ENCODE results near the gene IP6K3.
A peak's percentile ranks its signal among the peaks of the same experiment; 100 is the strongest.

The IP6K3 gene

DNA sequence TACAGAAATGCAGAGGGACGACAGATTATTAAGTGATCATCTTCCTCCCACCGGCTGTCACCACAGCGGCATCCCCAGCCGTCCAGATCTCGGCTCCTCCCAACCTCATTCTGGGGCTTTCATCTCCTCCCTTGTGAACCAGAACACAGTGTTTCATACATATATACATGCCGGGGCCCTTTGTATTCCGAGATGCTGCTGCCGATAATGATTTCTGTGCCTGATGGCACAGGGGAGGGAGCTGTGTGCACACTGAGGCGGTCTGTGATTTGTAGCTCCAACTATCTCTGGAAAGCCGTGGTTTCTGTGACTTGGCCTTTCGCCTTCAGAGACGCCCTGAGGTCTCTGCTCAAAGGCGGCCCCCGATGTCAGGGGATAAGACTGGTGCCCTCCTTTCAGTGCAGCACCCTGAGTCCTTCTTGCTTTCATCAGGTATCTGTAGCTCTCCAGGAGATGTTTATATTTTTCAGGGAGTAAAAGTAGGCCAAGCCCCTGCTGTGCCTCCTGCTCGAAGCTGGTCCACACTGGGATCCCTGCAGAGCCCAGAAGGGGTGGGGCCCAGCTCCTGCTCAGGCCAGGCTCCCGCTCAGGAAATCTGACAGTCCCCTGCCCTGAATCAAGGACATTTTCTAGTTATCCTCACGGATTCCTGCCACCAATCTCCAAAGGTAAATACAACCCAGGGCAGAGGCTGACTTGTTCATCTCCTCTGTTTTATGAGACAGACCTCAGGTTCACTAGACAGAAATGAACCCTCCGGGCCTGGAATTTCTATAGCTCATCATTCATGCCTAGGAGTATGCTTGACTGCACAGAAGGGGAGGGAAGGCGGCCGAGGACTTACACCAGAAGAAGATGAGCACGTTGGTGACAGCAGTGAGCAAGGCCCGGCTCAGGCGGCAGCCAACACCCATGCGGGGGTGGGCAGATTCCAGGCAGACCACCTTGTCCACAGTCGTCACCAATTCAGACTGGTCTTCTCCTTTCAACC, 31.0 kb upstream of the IP6K3 start:
- no peak for DNase-seq

DNA sequence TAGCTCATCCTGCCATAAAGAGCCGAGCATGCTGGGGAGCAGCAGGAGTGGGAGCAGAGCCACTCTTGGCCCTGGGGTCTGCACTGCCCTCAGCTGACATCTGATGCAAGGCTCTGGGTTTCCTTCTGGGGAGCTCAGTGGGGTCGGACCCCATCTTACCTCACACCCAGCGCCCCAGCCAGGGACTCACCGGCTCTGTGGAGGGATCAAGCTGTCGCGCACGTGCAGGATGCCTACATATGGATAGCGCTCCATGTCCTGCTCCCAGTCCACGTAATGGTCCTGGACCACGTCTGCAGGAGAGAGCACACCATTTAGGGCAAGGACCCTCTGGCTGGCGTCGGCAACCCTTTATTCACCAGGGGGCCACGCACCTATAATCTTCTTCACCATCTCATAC, 30.1 kb upstream of the IP6K3 start:
- DNase-seq: no peak

DNA sequence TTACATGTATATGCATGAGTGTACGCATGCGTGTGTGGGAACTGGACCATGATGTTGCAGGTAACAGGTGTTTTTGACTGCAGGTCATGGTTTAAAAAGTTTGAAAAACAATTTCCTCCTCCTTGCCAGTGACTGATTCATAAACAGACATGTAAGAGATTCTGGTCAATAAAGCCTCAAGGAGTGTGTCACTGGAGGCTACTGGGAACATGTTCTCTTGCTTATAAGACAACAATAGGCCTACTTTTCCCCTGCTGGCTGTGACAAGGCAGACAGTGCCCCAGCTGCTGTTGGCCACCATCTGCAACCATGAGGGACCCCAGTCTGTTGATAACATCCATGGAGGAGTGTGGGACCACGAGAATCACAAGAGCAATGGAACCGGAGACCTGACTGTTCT, 29.5 kb upstream of the IP6K3 start:
- no peak for DNase-seq

DNA sequence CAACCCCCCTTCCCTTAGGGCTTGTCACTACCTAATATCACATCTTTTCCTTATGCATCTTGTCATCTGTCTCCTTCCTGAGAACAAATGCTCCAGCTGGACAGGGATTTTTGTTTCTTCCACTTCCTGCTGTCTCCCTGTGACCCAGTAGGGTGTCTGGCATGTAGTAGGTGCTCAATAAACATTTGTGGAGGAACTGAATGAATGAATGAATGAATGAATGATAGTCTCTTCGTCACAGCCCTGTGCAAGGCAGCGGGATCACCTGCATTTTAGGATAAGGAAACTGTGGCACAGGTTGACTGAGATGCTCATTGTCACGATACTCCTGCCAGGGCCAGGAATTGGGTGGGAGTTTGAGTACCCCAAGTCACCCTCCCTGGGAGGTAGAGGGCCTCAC, 28.1 kb upstream of the IP6K3 start:
- DNase-seq: no peak

DNA sequence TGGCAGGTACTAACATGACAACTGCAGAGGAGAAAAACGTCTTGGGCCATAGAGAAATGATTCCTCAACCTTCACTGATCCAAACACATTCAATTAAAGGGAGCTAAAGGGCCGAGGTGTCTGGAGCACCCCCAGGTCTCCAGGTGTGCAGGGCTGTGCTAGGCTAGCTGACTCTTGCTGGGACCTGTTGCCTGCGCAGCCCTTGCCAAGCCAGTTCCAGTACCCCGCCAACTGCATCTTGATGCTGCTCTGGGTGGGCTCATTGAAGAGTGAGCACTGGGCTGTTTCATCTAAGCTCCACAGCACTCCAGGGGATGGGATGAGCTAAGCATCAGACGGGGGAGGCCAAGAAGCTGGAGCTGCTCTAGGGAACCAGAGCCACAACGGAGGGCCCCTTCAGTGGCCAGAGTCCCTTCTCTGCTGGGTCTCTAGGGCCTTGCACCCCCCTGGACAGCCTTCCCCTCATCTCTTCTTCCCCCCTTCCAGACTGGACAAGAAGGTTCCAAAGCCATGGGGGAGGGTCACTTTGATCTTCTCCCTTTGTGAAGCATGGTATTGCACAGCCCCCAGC, 26.3 kb upstream of the IP6K3 start:
- no peak for DNase-seq

DNA sequence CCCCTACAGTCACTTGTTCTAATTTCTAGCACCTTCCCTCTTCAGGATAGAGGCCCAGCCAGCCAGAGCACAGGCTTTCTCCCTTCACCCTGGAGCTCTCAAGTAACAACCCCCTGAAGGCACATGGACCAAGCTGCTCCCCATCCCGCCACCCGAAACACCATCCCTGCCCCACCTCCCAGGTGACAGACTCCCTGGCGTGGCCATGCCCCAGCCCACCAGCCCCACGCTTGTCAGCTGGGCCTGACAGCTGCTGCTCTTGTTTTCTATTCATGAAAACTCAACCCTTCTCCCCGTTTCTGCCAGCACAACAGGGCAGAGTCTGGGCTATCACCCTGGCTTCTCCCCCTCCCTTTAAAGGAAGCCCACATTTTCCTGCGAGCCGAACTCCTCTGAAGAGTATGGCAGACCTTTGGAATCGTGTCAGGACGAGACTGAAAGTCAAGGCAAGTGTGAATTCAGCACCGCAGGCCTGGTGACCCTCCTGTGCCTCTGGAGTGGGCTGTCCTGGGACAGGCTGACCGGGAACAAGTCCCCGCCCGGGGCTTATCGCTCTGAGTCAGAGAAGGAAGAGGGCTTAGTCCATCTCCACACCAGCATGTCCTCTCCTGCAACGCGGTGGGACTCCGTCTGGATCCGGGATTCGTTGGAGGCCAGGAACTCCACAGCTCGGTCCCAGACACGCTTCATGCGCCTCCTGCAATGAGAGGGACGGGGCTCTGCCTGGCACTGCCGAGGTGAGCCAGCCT, 25.6 kb upstream of the IP6K3 start:
- DNase-seq: no peak

DNA sequence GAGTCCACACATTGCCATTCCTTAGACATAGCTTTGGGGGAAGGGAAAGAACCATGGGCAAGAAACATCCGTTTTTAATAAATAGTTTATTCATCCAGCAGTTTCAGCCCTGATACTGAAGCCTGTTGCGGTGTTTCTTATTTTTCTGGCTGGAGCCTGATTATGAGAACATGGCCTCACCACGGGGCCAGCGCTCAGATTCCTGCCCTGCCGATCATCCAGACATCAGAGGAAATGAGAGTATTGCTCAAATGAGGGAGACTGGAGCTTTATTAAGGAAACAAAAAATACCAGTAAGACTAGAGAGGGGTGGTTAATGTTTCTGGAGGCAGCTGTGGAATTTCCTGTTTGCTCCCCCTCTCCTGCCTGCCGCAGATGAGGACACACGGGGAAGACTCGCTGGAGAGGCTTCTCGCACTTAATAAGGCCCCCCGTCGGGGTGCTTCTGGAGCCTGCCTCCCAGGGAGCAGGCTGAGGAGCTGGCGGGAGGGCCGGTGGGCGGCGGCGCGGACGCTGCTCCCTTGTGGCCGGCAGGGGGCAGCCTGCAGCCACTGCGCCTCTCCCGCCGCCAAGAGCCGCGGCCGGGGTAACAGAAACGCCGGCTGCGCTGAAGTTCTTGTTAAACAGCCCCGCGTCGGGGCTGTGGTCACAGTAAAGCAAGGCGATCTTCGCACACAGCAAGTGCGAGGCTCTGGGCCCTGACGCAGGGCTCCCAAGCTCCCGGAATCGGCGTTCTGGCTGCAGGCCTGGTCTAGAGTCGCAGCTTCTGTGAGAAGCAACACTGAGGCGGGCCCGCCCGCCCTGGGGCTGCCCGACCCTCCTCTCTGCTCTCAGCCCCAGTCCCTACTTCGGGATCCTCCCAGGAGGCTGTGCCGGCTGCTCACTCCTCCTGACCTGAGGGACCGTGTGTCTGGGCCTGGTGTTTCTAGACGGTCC, 24.7 kb upstream of the IP6K3 start:
- DNase-seq: peak; percentile 73

DNA sequence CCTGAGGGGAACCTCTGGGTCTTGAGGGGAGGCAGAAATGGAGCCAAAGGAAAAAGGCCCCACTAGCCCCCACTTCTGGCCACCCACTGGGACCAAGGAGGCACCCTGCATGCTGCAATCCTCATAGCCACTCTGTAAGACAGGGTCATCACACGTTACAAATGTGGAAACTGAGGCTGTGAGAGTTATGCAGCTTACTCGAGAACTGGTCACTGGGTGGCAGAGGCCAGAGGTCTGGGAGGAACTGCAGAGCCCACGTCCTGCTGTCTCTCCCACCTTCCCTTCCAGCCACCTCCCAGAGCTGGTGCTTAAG, 24.1 kb upstream of the IP6K3 start:
- no peak for DNase-seq

DNA sequence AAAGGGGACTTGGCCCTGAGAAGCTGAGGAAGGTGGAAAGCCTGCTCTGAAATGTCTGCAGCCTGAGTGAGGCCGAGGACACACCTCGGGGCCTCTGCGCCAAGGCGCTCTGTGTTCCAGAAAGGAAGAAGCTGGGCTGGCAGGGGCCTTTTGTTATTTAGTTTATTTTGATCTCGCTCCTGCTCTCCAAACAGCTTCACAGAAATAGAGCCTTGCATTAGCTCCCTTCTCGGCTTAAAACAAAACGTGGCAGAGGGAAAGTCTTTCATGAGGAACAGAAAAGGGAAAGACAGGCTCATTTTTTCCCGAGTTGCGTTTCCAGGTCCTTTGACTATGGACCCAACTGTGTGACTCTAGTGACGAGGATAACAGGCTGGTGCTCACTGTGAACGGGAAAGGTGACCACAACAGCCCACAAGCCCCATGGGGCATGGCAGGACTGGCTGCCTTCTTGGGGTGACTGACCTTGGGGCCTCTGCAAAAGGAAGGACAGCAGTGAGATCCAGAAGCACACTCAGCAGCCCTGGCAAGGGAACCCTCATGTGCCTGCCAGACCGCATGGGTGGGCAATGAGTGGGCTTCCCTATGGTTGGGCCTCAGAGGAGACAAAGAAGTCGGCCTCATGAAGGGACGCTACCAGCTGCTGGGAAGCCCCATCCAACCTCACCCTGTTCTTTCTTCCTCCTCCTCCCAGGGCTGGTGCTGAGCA, 23.6 kb upstream of the IP6K3 start:
- no peak for DNase-seq

DNA sequence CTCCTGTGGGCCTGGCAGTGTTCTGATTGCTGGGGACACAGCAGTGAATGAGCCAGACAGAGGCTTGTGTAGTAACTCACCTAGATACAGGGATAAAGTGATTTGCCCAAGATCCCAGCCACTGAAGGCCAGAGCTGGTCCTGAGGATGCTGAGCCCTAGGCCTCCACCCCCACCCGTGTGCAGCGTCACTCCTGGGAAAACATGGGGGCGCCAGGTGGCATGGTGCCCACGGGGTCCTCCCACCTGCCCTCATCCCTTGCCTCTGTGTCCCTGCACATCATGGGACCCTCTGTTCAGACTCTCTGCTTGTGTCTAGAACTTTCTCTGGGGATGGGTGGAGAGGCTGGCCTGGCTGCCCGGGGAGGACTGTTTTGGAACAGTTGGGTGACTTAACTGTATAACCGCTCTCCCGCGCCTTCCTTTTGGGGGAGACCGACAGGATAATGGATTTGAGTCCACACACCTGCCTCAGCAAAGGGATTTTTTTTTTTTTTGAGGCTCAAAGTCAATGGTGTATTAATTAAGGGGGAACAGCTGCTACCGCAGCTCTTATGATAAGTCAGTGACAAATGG, 22.6 kb upstream of the IP6K3 start:
- no peak for DNase-seq

DNA sequence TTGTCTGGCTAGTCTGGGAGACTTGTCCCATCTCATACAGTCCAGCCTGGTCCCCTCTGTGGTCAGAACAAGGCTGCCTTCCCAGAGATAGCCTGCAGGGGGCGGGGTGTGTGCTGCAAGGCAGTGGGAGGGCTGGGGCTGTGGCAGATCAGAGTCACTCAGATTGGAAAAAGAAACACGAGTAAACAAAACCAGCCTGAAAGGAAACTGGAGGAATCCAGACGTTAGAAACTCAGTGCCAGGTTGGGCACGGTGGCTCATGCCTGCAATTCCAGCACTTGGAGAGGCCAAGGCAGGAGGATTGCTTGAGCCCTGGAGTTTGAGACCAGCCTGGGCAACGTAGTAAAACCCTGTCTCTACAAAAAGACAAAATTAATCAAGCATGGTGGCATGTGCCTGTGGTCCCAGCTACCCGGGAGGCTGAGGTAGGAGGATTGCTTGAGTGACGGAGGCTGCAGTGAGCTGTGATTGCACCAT, 22.0 kb upstream of the IP6K3 start:
- DNase-seq: peak; percentile 80

DNA sequence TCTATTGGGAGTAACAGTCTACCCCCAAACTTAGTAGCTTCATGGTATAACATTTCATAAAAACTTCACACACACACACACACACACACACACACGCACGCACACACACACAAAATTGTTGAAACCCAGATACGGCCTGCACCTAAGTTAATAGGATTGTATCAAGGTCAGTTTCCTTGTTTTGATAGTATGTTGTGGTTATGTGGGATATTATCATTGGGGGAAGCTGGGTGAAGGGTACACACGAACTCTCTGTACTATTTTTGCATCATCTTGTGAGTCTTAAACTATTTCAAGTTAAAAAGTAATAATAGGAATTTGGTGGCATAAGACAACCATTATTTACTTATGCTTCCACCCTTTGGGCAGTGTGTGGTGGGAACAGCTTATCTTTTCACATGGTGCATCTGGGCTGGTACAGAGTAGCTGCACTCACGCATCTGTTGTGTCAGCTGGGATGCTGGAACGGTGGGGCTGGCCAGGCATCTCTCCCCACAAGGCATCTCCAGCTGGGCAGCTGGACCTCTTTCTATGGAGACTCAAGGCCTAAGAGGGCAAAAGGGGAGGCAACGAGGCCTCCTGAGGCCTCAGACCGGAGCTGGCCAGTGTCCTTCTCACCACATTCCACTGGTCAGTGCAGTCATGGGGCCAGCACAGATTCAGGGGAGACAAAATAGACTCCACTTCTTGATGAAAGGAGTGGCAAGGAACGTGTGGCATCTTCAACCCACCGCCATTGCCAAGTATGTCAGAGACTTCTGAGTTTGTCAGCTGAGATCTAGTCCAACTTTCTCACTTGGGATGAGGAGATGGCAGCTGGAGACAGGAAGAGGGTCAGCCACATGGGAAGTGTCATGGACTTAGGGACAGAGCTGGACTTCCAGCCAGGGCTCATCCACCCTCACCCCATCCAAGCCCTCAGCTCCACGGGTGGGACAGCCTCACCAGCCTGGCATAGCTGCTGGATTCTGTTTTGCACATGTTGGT, 20.5 kb upstream of the IP6K3 start:
- DNase-seq: no peak

DNA sequence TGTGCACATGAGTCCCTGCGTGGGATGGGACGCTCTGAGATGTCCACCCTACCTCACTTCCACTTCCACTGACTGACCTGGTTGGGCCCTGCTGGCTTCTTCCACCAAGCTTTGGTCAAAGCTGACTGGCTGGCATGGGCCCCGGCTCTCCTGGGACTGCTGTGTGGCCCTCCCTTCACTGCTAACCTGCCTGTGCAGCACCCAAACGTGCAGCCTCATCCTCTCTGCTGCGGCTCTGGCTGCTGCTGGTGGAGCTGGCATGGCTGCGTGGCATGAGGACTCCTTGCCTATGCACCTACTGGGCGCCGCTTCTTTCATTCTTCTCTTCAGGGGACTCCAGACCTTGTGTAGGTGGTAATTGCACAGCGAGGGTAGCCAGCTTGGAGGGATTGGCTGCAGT, 18.7 kb upstream of the IP6K3 start:
- DNase-seq: no peak

DNA sequence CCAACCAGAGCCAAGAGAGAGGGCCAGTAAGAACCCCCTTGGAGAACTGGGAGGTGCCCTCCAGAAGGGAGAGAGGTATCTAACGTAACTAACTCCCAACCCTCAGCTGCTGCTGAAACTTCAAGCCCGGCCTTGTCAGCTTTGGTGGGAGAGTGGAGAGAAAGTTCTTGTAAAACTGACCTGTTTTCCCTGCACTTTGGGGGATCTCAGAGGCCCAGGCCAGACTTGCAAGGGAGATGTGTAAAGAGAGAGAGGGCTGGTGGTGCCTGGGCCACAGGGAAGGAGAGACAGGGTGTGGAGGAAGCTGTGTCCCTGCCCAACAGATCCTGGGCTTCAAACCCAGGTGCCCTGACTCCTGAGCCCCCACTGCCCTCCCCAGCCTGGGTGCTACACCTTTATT, 17.3 kb upstream of the IP6K3 start:
- no peak for DNase-seq

DNA sequence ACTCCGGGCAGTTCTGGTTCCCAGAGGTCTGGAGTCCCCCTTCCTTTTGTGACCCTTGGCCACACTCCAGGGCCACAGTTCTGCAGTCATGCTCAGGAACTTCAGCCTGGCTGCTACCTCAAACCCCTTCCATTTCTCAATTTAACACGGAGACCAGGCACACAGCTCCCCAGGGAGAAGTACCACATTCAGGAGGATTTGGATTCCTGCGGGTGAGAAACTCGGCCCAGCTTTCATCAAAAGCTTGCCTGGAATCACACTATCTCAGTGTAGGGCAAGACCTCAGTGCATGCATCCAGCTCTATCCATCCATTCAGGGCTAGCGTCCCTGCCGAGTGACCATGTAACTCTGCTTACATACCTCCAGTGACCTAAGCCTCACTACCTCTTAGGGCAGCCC, 16.8 kb upstream of the IP6K3 start:
- no peak for DNase-seq

DNA sequence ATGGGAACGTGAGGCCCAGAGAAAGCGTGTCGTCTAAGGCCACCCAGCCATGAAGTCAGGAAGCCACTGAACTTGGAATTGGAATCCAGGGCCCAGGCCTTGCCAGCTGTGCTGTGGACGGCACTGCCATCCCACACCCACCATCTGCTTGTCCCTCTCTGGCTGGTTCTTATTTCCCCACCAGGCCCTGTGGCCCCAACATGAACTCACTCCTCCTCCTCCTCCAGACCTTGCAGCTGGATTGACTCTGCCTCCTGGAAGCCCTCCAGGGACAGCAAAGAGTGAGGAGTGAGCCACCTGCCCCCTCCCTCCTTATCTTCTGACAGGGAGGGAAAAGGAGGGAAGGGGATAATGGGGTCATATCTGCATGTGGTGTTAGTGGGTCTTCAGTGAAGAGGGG, 16.0 kb upstream of the IP6K3 start:
- DNase-seq: no peak

DNA sequence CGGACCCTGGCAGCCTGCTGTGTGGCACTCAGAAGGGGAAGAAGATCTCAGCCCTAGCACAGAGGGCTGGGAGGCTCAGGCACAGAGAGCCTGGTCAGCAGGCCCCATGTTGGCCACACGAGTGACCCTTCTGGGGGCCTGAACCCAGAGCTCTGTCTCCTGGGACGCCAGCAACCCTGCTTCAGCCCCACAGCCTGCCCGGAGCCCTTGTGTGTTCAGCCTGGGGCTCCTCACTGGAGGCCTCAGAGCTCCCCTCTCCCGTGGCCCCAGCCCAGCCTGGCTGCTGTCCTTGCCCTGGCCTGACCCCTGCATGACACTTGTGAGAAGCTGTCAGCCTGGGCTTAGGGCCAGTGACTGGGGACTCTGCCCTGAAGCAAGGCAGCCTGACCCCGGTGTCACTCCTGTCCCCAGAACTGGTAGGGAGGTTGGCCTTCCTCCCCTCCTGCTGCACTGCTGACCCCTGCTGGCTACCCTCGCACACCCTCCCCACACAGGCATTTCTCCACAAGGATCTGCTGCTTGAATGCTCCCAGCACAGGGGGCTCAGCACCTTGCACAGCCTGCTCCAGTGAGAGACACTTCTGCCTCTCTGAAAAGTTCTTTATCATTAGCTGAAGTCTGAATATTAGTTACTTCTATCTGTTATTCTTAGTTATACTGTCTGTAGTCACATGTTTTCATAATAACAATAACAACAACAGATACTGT, 15.4 kb upstream of the IP6K3 start:
- peak; percentile 60 for DNase-seq

DNA sequence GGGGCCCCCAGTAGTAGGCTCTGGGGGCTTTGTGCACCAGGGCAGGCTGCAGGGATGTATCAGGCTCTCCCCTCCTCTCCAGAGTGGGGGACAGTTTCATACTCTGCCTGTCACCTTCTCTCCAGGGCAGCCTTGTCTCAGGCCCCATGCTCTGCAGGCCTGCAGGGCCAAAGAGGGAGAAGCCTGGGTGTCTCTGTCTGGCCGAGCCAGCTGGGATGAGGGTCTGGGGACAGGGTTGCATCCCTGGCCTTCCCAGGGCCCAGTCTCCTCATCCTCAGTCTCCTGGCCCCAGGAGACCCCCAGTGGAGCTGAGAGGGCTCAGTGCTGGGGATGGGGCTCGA, 14.8 kb upstream of the IP6K3 start:
- DNase-seq: no peak

DNA sequence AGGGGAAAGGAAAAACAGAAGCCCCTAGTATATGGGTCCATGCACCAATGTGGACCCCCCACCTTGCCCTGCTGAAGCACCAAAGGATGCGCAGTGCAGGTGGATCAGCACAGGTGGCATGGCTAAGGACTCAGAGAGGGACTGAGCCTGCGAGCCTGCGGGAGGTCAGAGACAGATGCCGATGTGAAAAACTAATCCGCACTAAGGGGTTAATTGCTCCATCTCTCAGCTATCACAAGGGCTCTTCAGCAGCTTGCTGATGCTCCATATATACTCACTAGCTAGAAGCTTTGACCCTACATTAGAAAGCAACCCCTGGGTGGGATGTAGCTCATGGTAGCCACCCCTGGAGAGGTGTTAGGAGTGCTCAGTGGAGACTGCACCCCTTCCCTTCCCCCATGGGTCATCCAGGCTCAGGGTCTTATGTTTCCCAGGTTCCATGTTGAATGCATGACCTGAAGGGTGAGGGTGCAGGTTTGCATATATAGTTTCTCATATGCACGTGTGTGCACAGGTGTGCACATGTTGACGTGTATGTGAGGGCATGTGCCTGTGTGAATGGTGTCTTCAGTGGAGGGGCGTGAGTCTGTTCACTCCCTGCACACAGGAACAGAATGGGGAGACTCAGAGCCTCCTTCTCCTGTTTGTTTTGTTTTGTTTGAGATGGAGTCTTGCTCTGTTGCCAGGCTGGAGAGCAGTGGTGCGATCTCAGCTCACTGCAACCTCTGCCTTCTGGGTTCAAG, 13.4 kb upstream of the IP6K3 start:
- DNase-seq: no peak

Measured in CD4-positive, alpha-beta T cell treated with Interleukin-17A for 4 hours (primary cell).